ENCODE data around the gene FABP1.

Gene FABP1

GRCh38 chr2:88127888-88128653 lies at the start of gene FABP1:
Gene FABP1 (minus strand): TSS chr2:88128062. CDS start chr2:88128017, 45 bp downstream.
- intact Hi-C loops (cut with DNase I): no loop called here
- DNase-seq: no peak

- DNase-seq: no peak
- intact Hi-C loops (cut with DNase I): no loop called here
These were observed 49.7 kb upstream of the FABP1 start for GRCh38 chr2:88177556-88177955.

- DNase-seq: no peak
- intact Hi-C loops (cut with DNase I): no loop called here
These were observed 48.6 kb upstream of the FABP1 start for GRCh38 chr2:88176352-88176984.

- no peak for DNase-seq
- intact Hi-C loops (cut with DNase I): no loop called here
These were observed 45.0 kb upstream of the FABP1 start for GRCh38 chr2:88172882-88173281.

- no peak for DNase-seq
- intact Hi-C loops (cut with DNase I): no loop called here
These were observed 44.1 kb upstream of the FABP1 start for GRCh38 chr2:88171966-88172365.

- intact Hi-C loops (cut with DNase I): no loop called here
- peak in 2 of 10 donors; percentile 38 to 40 for DNase-seq
These were observed 42.6 kb upstream of the FABP1 start for GRCh38 chr2:88170472-88170892.

- intact Hi-C loops (cut with DNase I): no loop called here
These were observed 40.5 kb upstream of the FABP1 start for GRCh38 chr2:88168386-88168785.

GRCh38 chr2:88167740-88168139 lies 39.9 kb upstream of the FABP1 start:
- DNase-seq: no peak
- intact Hi-C loops (cut with DNase I): no loop called here

More at GRCh38 chr2:88168386-88168785, 40.5 kb upstream of the FABP1 start:
- DNase-seq: no peak

- intact Hi-C loops (cut with DNase I): no loop called here
These were observed 37.6 kb upstream of the FABP1 start for GRCh38 chr2:88165332-88166003.

GRCh38 chr2:88161446-88162244 lies 33.8 kb upstream of the FABP1 start:
- intact Hi-C loops (cut with DNase I): loop anchor here (5.0 kb wide), 1 partner anchor 159 kb away; no protein-coding TSS in a partner anchor

More at GRCh38 chr2:88165332-88166003, 37.6 kb upstream of the FABP1 start:
- no peak for DNase-seq

GRCh38 chr2:88160517-88160916 lies 32.7 kb upstream of the FABP1 start:
- DNase-seq: no peak
- intact Hi-C loops (cut with DNase I): loop anchor here (1.0 to 5.0 kb wide), 2 partner anchors 100 to 158 kb away; no protein-coding TSS in a partner anchor

More at GRCh38 chr2:88161446-88162244, 33.8 kb upstream of the FABP1 start:
- no peak for DNase-seq

GRCh38 chr2:88159955-88160415 lies 32.1 kb upstream of the FABP1 start:
- intact Hi-C loops (cut with DNase I): loop anchor here (1.0 to 5.0 kb wide), 2 partner anchors 100 to 158 kb away; no protein-coding TSS in a partner anchor
- peak in 6 of 10 donors; percentile 47 to 83 (median 66) for DNase-seq

- intact Hi-C loops (cut with DNase I): no loop called here
- DNase-seq: no peak
These were observed 31.6 kb upstream of the FABP1 start for GRCh38 chr2:88159481-88159880.

GRCh38 chr2:88148929-88149438 lies 21.1 kb upstream of the FABP1 start:
- DNase-seq: no peak
- intact Hi-C loops (cut with DNase I): no loop called here

- intact Hi-C loops (cut with DNase I): no loop called here
- no peak for DNase-seq
These were observed 19.3 kb upstream of the FABP1 start for GRCh38 chr2:88147145-88147544.

- no peak for DNase-seq
- intact Hi-C loops (cut with DNase I): no loop called here
These were observed 18.7 kb upstream of the FABP1 start for GRCh38 chr2:88146590-88146989.

- intact Hi-C loops (cut with DNase I): no loop called here
- no peak for DNase-seq
These were observed 17.1 kb upstream of the FABP1 start for GRCh38 chr2:88144914-88145497.

- no peak for DNase-seq
- intact Hi-C loops (cut with DNase I): no loop called here
These were observed 16.4 kb upstream of the FABP1 start for GRCh38 chr2:88144271-88144670.

- DNase-seq: no peak
- intact Hi-C loops (cut with DNase I): no loop called here
These were observed 14.1 kb upstream of the FABP1 start for GRCh38 chr2:88141952-88142351.

GRCh38 chr2:88139804-88140203 lies 11.9 kb upstream of the FABP1 start:
- intact Hi-C loops (cut with DNase I): no loop called here
- no peak for DNase-seq
